ENCODE data around the gene ENAH. TPM values are rescaled to one million over a fixed set of nuclear protein-coding genes. Genes with fewer than 3 reads are reported as not detected.

ENAH gene
- total RNA-seq, 4 donors from 2014 or later = 31.4 to 56.3 (median 45.3) TPM

GRCh38 chr1:225527575-225527974 is 125.3 kb downstream of the ENAH start:
- Histone ChIP-seq H3K27ac (no peak overlapping the region), H3K9me3 (no peaks in the 10 kb centered on the region), H3K27me3 (no peaks in the 10 kb centered on the region), H3K4me1 (no peaks in the 10 kb centered on the region), H3K36me3 (no peaks in the 10 kb centered on the region), H3K4me3 (no peak overlapping the region)
- TF ChIP-seq, protein P1, sequence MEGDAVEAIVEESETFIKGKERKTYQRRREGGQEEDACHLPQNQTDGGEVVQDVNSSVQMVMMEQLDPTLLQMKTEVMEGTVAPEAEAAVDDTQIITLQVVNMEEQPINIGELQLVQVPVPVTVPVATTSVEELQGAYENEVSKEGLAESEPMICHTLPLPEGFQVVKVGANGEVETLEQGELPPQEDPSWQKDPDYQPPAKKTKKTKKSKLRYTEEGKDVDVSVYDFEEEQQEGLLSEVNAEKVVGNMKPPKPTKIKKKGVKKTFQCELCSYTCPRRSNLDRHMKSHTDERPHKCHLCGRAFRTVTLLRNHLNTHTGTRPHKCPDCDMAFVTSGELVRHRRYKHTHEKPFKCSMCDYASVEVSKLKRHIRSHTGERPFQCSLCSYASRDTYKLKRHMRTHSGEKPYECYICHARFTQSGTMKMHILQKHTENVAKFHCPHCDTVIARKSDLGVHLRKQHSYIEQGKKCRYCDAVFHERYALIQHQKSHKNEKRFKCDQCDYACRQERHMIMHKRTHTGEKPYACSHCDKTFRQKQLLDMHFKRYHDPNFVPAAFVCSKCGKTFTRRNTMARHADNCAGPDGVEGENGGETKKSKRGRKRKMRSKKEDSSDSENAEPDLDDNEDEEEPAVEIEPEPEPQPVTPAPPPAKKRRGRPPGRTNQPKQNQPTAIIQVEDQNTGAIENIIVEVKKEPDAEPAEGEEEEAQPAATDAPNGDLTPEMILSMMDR (IDR thresholded peaks at IDR 0.05) = no peak
- TF ChIP-seq EP300 (IDR thresholded peaks at IDR 0.05) (no peak), POLR2A (IDR thresholded peaks at IDR 0.05) (no peak)
- DNase-seq (ENCODE audit: low spot score in 2 of 2) = no peak
- 83 to 84% methylated on average over 5 of the region's 5 CpGs for WGBS, 2 donors

DNA sequence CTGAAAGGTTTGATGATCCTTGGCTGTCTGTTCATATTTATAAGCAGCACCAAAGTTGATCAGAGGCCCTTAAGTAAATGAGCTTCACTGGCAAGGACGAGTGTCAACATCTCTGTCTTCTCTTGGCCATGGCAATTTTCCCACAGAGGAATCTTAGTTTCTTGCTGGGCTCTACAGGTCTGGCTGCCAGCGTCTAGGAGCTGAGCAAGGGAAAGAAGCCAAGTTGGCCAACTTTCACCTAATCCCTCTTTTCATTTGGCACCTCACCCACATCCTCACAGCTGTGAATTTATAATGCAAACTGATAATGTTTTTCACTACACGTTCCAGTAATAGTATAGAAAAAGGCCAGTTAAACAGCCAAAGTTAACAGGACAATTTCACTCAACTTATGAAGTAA is 126.0 kb downstream of the ENAH start:
- Histone ChIP-seq H3K4me1 (no peaks in the 10 kb centered on the region), H3K27me3 (no peaks in the 10 kb centered on the region), H3K9me3 (no peaks in the 10 kb centered on the region), H3K36me3 (no peaks in the 10 kb centered on the region), H3K27ac (no peak overlapping the region), H3K4me3 (no peak overlapping the region)
- DNase-seq (ENCODE audit: low spot score in 2 of 2) = no peak
- TF ChIP-seq POLR2A (IDR thresholded peaks at IDR 0.05) (no peak), EP300 (IDR thresholded peaks at IDR 0.05) (no peak)
- TF ChIP-seq, protein P1 (IDR thresholded peaks at IDR 0.05) = no peak
- WGBS, 2 donors = 46 to 55% methylated on average over 3 of the region's 3 CpGs

DNA sequence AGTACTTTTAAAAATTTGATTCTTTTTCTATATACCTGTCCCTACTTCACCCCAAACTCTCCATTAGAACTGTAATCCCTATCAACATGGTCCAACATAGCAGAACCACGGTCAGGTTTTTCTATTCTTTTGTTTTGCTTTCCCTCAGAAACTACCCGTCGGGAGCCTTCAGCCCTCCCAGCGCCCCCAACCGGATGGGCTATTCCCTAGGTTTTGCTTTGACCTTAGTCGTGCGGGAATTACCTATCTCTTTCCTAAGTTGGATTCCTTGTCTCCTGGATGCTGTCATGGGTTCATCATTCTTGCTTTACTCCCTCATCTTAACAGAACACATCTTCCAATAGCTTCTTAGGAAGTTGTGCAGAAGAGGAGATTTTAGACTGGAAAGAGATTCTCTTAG is 127.5 kb downstream of the ENAH start:
- TF ChIP-seq, protein P1 (IDR thresholded peaks at IDR 0.05) = no peak
- TF ChIP-seq POLR2A (IDR thresholded peaks at IDR 0.05) = no peak
- TF ChIP-seq EP300 (IDR thresholded peaks at IDR 0.05) = no peak

GRCh38 chr1:225524570-225524969 is 128.4 kb downstream of the ENAH start:
- no peaks in the 10 kb centered on the region for H3K4me1 ChIP-seq

More for the DNA sequence above, 127.5 kb downstream of the ENAH start:
- no peak for DNase-seq (ENCODE audit: low spot score in 2 of 2)
- WGBS, 2 donors = 95 to 98% methylated on average over 7 of the region's 7 CpGs
- Histone ChIP-seq H3K4me1 (no peaks in the 10 kb centered on the region), H3K27ac (no peak overlapping the region), H3K4me3 (no peak overlapping the region), H3K27me3 (no peaks in the 10 kb centered on the region), H3K36me3 (no peaks in the 10 kb centered on the region), H3K9me3 (no peaks in the 10 kb centered on the region)

DNA sequence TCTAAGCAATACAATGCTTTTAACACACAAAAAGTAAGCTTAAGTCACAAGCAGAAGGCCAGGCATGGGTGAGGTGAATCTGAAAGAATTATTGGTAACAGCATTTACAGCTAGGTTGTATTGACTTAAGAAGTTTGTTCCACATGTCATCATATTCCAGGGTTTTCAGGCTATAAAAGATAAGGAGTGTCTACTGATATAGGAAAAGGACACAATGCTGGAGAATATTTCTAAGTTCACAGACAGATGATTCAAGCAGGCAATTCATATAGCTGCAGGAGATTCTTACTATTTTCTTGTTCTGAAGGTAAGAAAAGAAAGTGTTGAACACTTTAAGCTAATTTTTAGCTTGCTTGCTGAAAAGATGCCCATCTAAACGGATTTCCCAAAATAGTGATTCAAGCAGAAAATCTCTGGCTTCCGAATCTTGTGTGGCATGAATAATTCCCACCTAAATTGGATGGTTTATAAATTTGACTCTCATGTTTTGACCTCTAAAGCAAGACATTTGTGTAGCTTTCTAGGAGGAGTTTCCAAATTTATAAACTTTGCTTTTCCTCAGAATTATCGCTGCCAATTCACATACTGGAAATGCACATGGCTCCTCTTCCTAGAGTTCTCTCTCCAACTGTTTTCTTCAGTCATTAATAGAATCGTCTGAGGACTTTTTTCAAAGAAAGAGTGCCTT is 129.5 kb downstream of the ENAH start:
- no peak for DNase-seq (ENCODE audit: low spot score in 2 of 2)
- H3K4me1 ChIP-seq = no peaks in the 10 kb centered on the region
- no peaks in the 10 kb centered on the region for H3K27me3 ChIP-seq
- TF ChIP-seq POLR2A (IDR thresholded peaks at IDR 0.05) (no peak), EP300 (IDR thresholded peaks at IDR 0.05) (no peak)
- H3K9me3 ChIP-seq = no peaks in the 10 kb centered on the region
- H3K27ac ChIP-seq = no peak overlapping the region
- 69 to 71% methylated on average over 4 of the region's 4 CpGs for WGBS, 2 donors
- H3K4me3 ChIP-seq = no peak overlapping the region
- H3K36me3 ChIP-seq = no peaks in the 10 kb centered on the region

More at GRCh38 chr1:225524570-225524969, 128.4 kb downstream of the ENAH start:
- no peak for TF ChIP-seq POLR2A (IDR thresholded peaks at IDR 0.05)
- TF ChIP-seq, protein P1 (IDR thresholded peaks at IDR 0.05) = no peak
- Histone ChIP-seq H3K9me3 (no peaks in the 10 kb centered on the region), H3K27ac (no peak overlapping the region), H3K4me3 (no peak overlapping the region), H3K27me3 (no peaks in the 10 kb centered on the region), H3K36me3 (no peaks in the 10 kb centered on the region)
- 92 to 96% methylated on average over 6 of the region's 6 CpGs for WGBS, 2 donors
- no peak for DNase-seq (ENCODE audit: low spot score in 2 of 2)
